GM13976 (cell line): Measurements from ENCODE around the gene PRKCA.

ENCODE experiments used
- DNase-seq: peaks from one replicate; pipeline ENCODE4 v3.0.0; 2012; ENCODE audit warnings: low spot score
- CTCF ChIP-seq: IDR thresholded peaks from 2 replicates; pipeline ENCODE4 v1.5.1; 2012; ENCODE audit warnings: borderline replicate concordance, mild to moderate bottlenecking; ENCODE audit not compliant: insufficient read depth; ENCODE audit errors: extremely low read depth, missing control alignments, control extremely low read depth
- in situ Hi-C: fragments of 300-500 bp; cut with MboI; formaldehyde crosslinking; loops from one replicate; pipeline ENCODE4 v1.12.0; 2022; ENCODE audit warnings: low sequenced_read_pairs, mixed read lengths, inconsistent platforms; ENCODE audit not compliant: unreplicated experiment

Gene PRKCA

GRCh38 chr17:66564992-66565465 lies 262.6 kb downstream of the PRKCA start:
- DNase-seq: no peak
- no peak for TF ChIP-seq CTCF
- in situ Hi-C loops: no loop called here

- in situ Hi-C loops: no loop called here
- TF ChIP-seq CTCF: peak; percentile 79
- DNase-seq: peak; percentile 70
Measured at GRCh38 chr17:66567234-66568170, 265.1 kb downstream of the PRKCA start.

GRCh38 chr17:66569572-66569971 lies 267.2 kb downstream of the PRKCA start:
- TF ChIP-seq CTCF: no peak
- DNase-seq: no peak
- in situ Hi-C loops: no loop called here

- in situ Hi-C loops: no loop called here
- TF ChIP-seq CTCF: no peak
- DNase-seq: no peak
Measured at GRCh38 chr17:66570447-66571195, 268.2 kb downstream of the PRKCA start.

- DNase-seq: no peak
- in situ Hi-C loops: no loop called here
- TF ChIP-seq CTCF: no peak
Measured at GRCh38 chr17:66571745-66572144, 269.3 kb downstream of the PRKCA start.

GRCh38 chr17:66573078-66573477 lies 270.7 kb downstream of the PRKCA start:
- in situ Hi-C loops: no loop called here
- TF ChIP-seq CTCF: no peak
- DNase-seq: no peak
